IMR-90 (cell line): ENCODE measurements around the gene CDK5. TPM values are rescaled to one million over a fixed set of nuclear protein-coding genes. Genes with fewer than 3 reads are reported as not detected.
A peak's percentile ranks its signal among the peaks of the same experiment; 100 is the strongest.

Source experiments
- ATAC-seq: fragments of 200-7000 bp; cut with Tn5 transposase; 2 replicates; pipeline ENCODE4 v1.9.1; 2020; ENCODE audit warnings: low read depth, mild to moderate bottlenecking, moderate library complexity
- BruUV-seq: library from RNA; stranded (reverse); fragments of 400-500 nt; replicated peaks from 2 replicates; lab custom pipeline; 2021; lab: Mats Ljungman, UMichigan
- CTCF ChIA-PET: fragments of 300-600 bp; formaldehyde crosslinking; extraction: SDS; loops from one replicate; lab custom pipeline; 2021; ENCODE audit warnings: antibody characterized with exemption; lab: Yijun Ruan, JAX
- POLR2A ChIA-PET: fragments of 300-600 bp; sonication (Branson Sonifier 250); formaldehyde crosslinking; loops from one replicate; lab custom pipeline; 2022; ENCODE audit warnings: antibody characterized with exemption; ENCODE audit not compliant: unreplicated experiment; lab: Charles Lee
- DNase-seq: peaks from one replicate; pipeline ENCODE4 v3.0.0; 2013
- H2AFZ ChIP-seq: replicated peaks from 2 replicates; pipeline ENCODE3; 2013; ENCODE audit warnings: low read length, mild to moderate bottlenecking; ENCODE audit not compliant: poor library complexity
- H2AK5ac ChIP-seq: 2 replicates; pipeline ENCODE4 v1.6.1; 2013; ENCODE audit warnings: low read depth, low read length, inconsistent platforms
- H2AK9ac ChIP-seq: replicated peaks from 2 replicates; pipeline ENCODE3; 2013; ENCODE audit warnings: mild to moderate bottlenecking, low read depth, low read length, moderate library complexity; ENCODE audit not compliant: poor library complexity
- H2BK120ac ChIP-seq: 2 replicates; pipeline ENCODE4 v1.6.1; 2013; ENCODE audit warnings: low read depth, low read length, inconsistent platforms
- H2BK15ac ChIP-seq: 3 replicates; pipeline ENCODE4 v1.6.1; 2013; ENCODE audit warnings: low read depth, low read length, inconsistent platforms
- H2BK20ac ChIP-seq: 2 replicates; pipeline ENCODE4 v1.6.1; 2013; ENCODE audit warnings: low read depth, mild to moderate bottlenecking, inconsistent platforms, low read length, moderate library complexity
- H2BK5ac ChIP-seq: 2 replicates; pipeline ENCODE4 v1.6.1; 2013; ENCODE audit warnings: mild to moderate bottlenecking, low read depth, low read length, inconsistent platforms; ENCODE audit not compliant: poor library complexity, severe bottlenecking
- H3K14ac ChIP-seq: replicated peaks from 2 replicates; pipeline ENCODE4 v1.6.1; 2013; ENCODE audit warnings: low read depth, low read length, inconsistent platforms
- H3K18ac ChIP-seq: 2 replicates; pipeline ENCODE4 v1.6.1; 2013; ENCODE audit warnings: low read depth, low read length, control low read depth
- H3K23ac ChIP-seq: 2 replicates; pipeline ENCODE4 v1.6.1; 2013; ENCODE audit warnings: low read depth, low read length, inconsistent platforms
- H3K27ac ChIP-seq: 2 replicates; pipeline ENCODE4 v1.5.1; 2013; ENCODE audit warnings: mild to moderate bottlenecking, control low read depth, low read length; ENCODE audit not compliant: insufficient read depth
- H3K27me3 ChIP-seq: 2 replicates; pipeline ENCODE4 v1.6.1; 2013; ENCODE audit warnings: low read length; ENCODE audit not compliant: control insufficient read depth, insufficient read depth
- H3K36me3 ChIP-seq: 2 replicates; pipeline ENCODE4 v1.6.1; 2013; ENCODE audit warnings: low read length, mixed read lengths; ENCODE audit not compliant: control insufficient read depth, insufficient read depth
- H3K4ac ChIP-seq: 2 replicates; pipeline ENCODE4 v1.6.1; 2013; ENCODE audit warnings: low read depth, low read length, inconsistent platforms
- H3K4me1 ChIP-seq: 2 replicates; pipeline ENCODE4 v1.6.1; 2013; ENCODE audit warnings: low read length, mixed read lengths; ENCODE audit not compliant: control insufficient read depth, insufficient read depth
- H3K4me2 ChIP-seq: 2 replicates; pipeline ENCODE4 v1.6.1; 2013; ENCODE audit warnings: low read depth, mild to moderate bottlenecking, control low read depth, low read length, moderate library complexity
- H3K4me3 ChIP-seq: 2 replicates; pipeline ENCODE4 v1.5.1; 2013; ENCODE audit warnings: low read depth, mild to moderate bottlenecking, control low read depth, low read length, moderate library complexity; ENCODE audit not compliant: insufficient read depth
- H3K56ac ChIP-seq: 2 replicates; pipeline ENCODE4 v1.6.1; 2013; ENCODE audit warnings: low read length, inconsistent platforms; ENCODE audit not compliant: insufficient read depth; ENCODE audit errors: extremely low read depth
- H3K79me1 ChIP-seq, 2 experiments: 2 replicates each; pipeline ENCODE4 v1.6.1; 2013; ENCODE audit warnings: low read length in 2 of 2, inconsistent platforms in 1 of 2, low read depth in 1 of 2
- H3K9ac ChIP-seq: 2 replicates; pipeline ENCODE4 v1.6.1; 2013; ENCODE audit warnings: low read depth, low read length, control low read depth
- H3K9me1 ChIP-seq: 2 replicates; pipeline ENCODE4 v1.6.1; 2013; ENCODE audit warnings: low read length, inconsistent platforms; ENCODE audit not compliant: insufficient read depth
- H3K9me3 ChIP-seq: 2 replicates; pipeline ENCODE4 v1.6.1; 2013; ENCODE audit warnings: low read length; ENCODE audit not compliant: control insufficient read depth, insufficient read depth
- H4K20me1 ChIP-seq: 2 replicates; pipeline ENCODE4 v1.6.1; 2013; ENCODE audit warnings: low read length, inconsistent platforms; ENCODE audit not compliant: insufficient read depth
- H4K5ac ChIP-seq: 2 replicates; pipeline ENCODE4 v1.6.1; 2013; ENCODE audit warnings: mild to moderate bottlenecking, low read depth, low read length, control low read depth
- H4K8ac ChIP-seq, 2 experiments: 2 replicates each; pipeline ENCODE4 v1.6.1; 2013; ENCODE audit warnings: low read depth in 2 of 2, low read length in 2 of 2, control low read depth in 1 of 2, inconsistent platforms in 1 of 2
- H4K91ac ChIP-seq: 2 replicates; pipeline ENCODE4 v1.6.1; 2013; ENCODE audit warnings: low read depth, low read length, inconsistent platforms; ENCODE audit not compliant: insufficient read depth
- BHLHE40 ChIP-seq: fragments of 150-350 bp; IDR thresholded peaks from 2 replicates; pipeline ENCODE4 v1.6.1; 2016; ENCODE audit warnings: mild to moderate bottlenecking, low read depth, low read length
- CTCF ChIP-seq: conservative IDR thresholded peaks from 2 replicates; pipeline ENCODE4 v1.5.1; 2012; ENCODE audit warnings: mild to moderate bottlenecking, low read depth, low read length, improper control_type of control experiment
- WGBS, 2 experiments: methylation state at CpG; one replicate each; pipeline versions ENCODE4 v1.1.5 to v1.1.7; 2013; ENCODE audit warnings: missing lambda C conversion rate in 2 of 2; ENCODE audit not compliant: insufficient read length in 1 of 2; ENCODE audit errors: extremely low coverage in 2 of 2; 5-methylcytosine and 5-hydroxymethylcytosine counted together
- dilution Hi-C: fragments of 300-500 bp; cut with HindIII; formaldehyde crosslinking; loops from one replicate; pipeline ENCODE4 v1.14.3; 2018; ENCODE audit warnings: low sequenced_read_pairs; ENCODE audit not compliant: unreplicated experiment
- in situ Hi-C: fragments of 300-500 bp; cut with MboI; formaldehyde crosslinking; loops from 3 replicates; pipeline ENCODE4 v1.14.3; 2019; ENCODE audit warnings: low sequenced_read_pairs, inconsistent platforms, mixed read lengths
- intact Hi-C: fragments of 100-400 bp; cut with micrococcal nuclease; formaldehyde crosslinking; loops from 2 replicates; pipeline ENCODE4 v1.10.0; 2022
- polyA plus RNA-seq, 3 experiments: library from polyadenylated mRNA; depleted of rRNA; stranded (reverse); fragments of >200 nt; gene quantifications; 2 replicates each; pipeline ENCODE4 v1.2.3, GENCODE V29; 2012; ENCODE audit warnings: low replicate concordance in 1 of 3
- total RNA-seq: library from RNA; depleted of rRNA; stranded (reverse); fragments of >200 nt; gene quantifications from 2 replicates; pipeline ENCODE4 v1.2.3, GENCODE V29; 2012

The CDK5 gene
- total and polyA plus RNA-seq, 2 of the 4 experiments (the other 2 are of a cell fraction): 22.4 to 34.8 TPM

- H3K79me1 ChIP-seq: peaks cover 12 to 53% of the 10 kb centered on the region in 2 experiments; a peak in 3 of 4 replicates
- ATAC-seq: peak; percentile 0
These were observed 23.7 kb upstream of the CDK5 start for GRCh38 chr7:151081170-151082101.

More at GRCh38 chr7:151081170-151082101, 23.7 kb upstream of the CDK5 start:
- H2BK20ac ChIP-seq: no peak overlapping the region
- BruUV-seq: no TSS peak
- dilution Hi-C loops (no loop called here), intact Hi-C loops (loop anchor here (2.0 kb wide), 1 partner anchor 23 kb away; the partner anchor contains the start of gene SLC4A2), in situ Hi-C loops (no loop called here)
- H3K4me3 ChIP-seq: no peak overlapping the region
- peaks cover 25% of the 10 kb centered on the region for H3K4me1 ChIP-seq
- H3K18ac ChIP-seq: no peak overlapping the region
- no peaks in the 10 kb centered on the region for H3K9me3 ChIP-seq
- peaks cover 6% of the 10 kb centered on the region; the same call in 1 of the 2 replicates for H3K9me1 ChIP-seq
- 0 out of 3 replicates have a peak overlapping the region, but pooled peaks have one; percentile 61 for H2BK15ac ChIP-seq
- peak overlapping the region; percentile 51; the same call in 1 of the 2 replicates for H3K56ac ChIP-seq
- H2AK9ac ChIP-seq: peak overlapping the region; percentile 90
- peak overlapping the region; percentile 89 for H4K91ac ChIP-seq
- DNase-seq: no peak
- WGBS, 2 experiments: 8% methylated on average over 28 of the region's 64 CpGs; no CpG with 5 or more reads in 1 of the 2 experiments
- ChIA-PET CTCF (no interaction called here), POLR2A (interaction anchor here (0.5 to 1.0 kb wide), 2 partner anchors 13 to 19 kb away, joined by 3 to 7 read pairs; no protein-coding TSS in a partner anchor)
- H3K23ac ChIP-seq: 0 out of 2 replicates have a peak overlapping the region, but pooled peaks have one; percentile 70
- H3K27me3 ChIP-seq: no peaks in the 10 kb centered on the region
- no peak overlapping the region; the same call in 1 of the 2 replicates for H2BK120ac ChIP-seq
- no peak for TF ChIP-seq CTCF
- no peak for TF ChIP-seq BHLHE40
- peak overlapping the region; percentile 80 for H2AK5ac ChIP-seq
- H3K4me2 ChIP-seq: peak overlapping the region; percentile 71; the same call in 1 of the 2 replicates
- peak overlapping the region; percentile 84 for H2AFZ ChIP-seq
- H4K20me1 ChIP-seq: peaks cover 11% of the 10 kb centered on the region; the same call in 1 of the 2 replicates
- peak overlapping the region; percentile 48 for H3K9ac ChIP-seq
- H3K36me3 ChIP-seq: peaks cover 16% of the 10 kb centered on the region; the same call in 1 of the 2 replicates
- peak overlapping the region; percentile 37; the same call in 1 of the 2 replicates for H3K14ac ChIP-seq
- peak overlapping the region; percentile 89 for H3K4ac ChIP-seq
- H2BK5ac ChIP-seq: peak overlapping the region; percentile 42
- no peak overlapping the region for H4K5ac ChIP-seq
- peak overlapping the region; percentile 62 for H3K27ac ChIP-seq
- peak overlapping the region; percentile 55 to 89; a peak in 2 of 4 replicates for H4K8ac ChIP-seq
